ENCODE data around the gene HECW1.
"Not testable (repeated sequence)": the region's sequence is repeated elsewhere in the genome, so short reads cannot be mapped to it uniquely, and the experiment has no call there.

Gene HECW1

GRCh38 chr7:43210539-43210938 is 98.1 kb downstream of the HECW1 start:
- DNase-seq (ENCODE audit: low read depth): not testable (repeated sequence)

- no peak for DNase-seq (ENCODE audit: low read depth)
These were observed 98.8 kb downstream of the HECW1 start for GRCh38 chr7:43211286-43211685.

GRCh38 chr7:43211693-43212092 is 99.2 kb downstream of the HECW1 start:
- DNase-seq (ENCODE audit: low read depth): no peak

- no peak for DNase-seq (ENCODE audit: low read depth)
These were observed 100.5 kb downstream of the HECW1 start for GRCh38 chr7:43212921-43213320.

- DNase-seq (ENCODE audit: low read depth): no peak
These were observed 102.6 kb downstream of the HECW1 start for GRCh38 chr7:43215061-43215460.

GRCh38 chr7:43217055-43217454 is 104.6 kb downstream of the HECW1 start:
- DNase-seq (ENCODE audit: low read depth): no peak

- DNase-seq (ENCODE audit: low read depth): not testable (repeated sequence)
These were observed 106.5 kb downstream of the HECW1 start for GRCh38 chr7:43218901-43219300.

GRCh38 chr7:43220250-43220649 is 107.8 kb downstream of the HECW1 start:
- DNase-seq (ENCODE audit: low read depth): no peak

GRCh38 chr7:43220742-43221141 is 108.3 kb downstream of the HECW1 start:
- DNase-seq (ENCODE audit: low read depth): no peak

- DNase-seq (ENCODE audit: low read depth): no peak
These were observed 117.4 kb downstream of the HECW1 start for GRCh38 chr7:43229801-43230200.

- DNase-seq (ENCODE audit: low read depth): no peak
These were observed 119.9 kb downstream of the HECW1 start for GRCh38 chr7:43232366-43232765.

GRCh38 chr7:43234073-43234472 is 121.6 kb downstream of the HECW1 start:
- DNase-seq (ENCODE audit: low read depth): no peak

GRCh38 chr7:43234968-43235367 is 122.5 kb downstream of the HECW1 start:
- DNase-seq (ENCODE audit: low read depth): no peak

GRCh38 chr7:43240565-43240964 is 128.1 kb downstream of the HECW1 start:
- no peak for DNase-seq (ENCODE audit: low read depth)

GRCh38 chr7:43242628-43243255 is 130.3 kb downstream of the HECW1 start:
- DNase-seq (ENCODE audit: low read depth): no peak

GRCh38 chr7:43244232-43244631 is 131.8 kb downstream of the HECW1 start:
- no peak for DNase-seq (ENCODE audit: low read depth)

GRCh38 chr7:43244784-43245183 is 132.3 kb downstream of the HECW1 start:
- DNase-seq (ENCODE audit: low read depth): no peak

GRCh38 chr7:43247757-43248156 is 135.3 kb downstream of the HECW1 start:
- DNase-seq (ENCODE audit: low read depth): no peak

GRCh38 chr7:43248553-43248952 is 136.1 kb downstream of the HECW1 start:
- DNase-seq (ENCODE audit: low read depth): no peak

GRCh38 chr7:43248961-43249822 is 136.7 kb downstream of the HECW1 start:
- no peak for DNase-seq (ENCODE audit: low read depth)

GRCh38 chr7:43249823-43250145 is 137.3 kb downstream of the HECW1 start:
- DNase-seq (ENCODE audit: low read depth): no peak

- peak; percentile 6 for DNase-seq (ENCODE audit: low read depth)
These were observed 148.8 kb downstream of the HECW1 start for GRCh38 chr7:43260980-43261878.

- no peak for DNase-seq (ENCODE audit: low read depth)
These were observed 152.7 kb downstream of the HECW1 start for GRCh38 chr7:43265139-43265538.

Measured in stimulated activated CD8-positive, alpha-beta memory T cell treated with anti-CD3 and anti-CD28 coated beads, Interleukin-12 subunit alpha, Interleukin-12 subunit beta, amount 100 ng/mL, for 4 hours (primary cell).